ENCODE results near the gene AK8.

DNA sequence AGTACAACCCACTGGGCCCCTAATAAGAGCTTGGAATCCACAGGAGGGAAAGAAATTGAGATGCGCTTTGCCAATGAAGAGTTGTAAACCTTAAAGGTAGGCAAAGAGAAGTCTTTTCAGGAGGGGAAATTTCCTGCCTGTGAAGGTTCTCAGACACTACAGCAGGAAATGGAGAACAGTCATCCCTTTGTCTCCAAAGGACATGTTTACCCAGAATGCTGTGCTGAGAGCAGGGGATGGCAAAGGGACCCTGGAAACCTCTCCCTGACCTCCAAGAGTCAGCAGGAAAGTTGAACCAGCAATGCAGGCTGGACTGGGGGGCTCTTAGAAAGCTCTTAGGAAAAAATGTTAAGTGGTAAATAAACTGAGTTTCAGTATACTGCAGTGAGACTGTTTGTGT is 103.2 kb downstream of the AK8 start:
- TF ChIP-seq, protein P1, sequence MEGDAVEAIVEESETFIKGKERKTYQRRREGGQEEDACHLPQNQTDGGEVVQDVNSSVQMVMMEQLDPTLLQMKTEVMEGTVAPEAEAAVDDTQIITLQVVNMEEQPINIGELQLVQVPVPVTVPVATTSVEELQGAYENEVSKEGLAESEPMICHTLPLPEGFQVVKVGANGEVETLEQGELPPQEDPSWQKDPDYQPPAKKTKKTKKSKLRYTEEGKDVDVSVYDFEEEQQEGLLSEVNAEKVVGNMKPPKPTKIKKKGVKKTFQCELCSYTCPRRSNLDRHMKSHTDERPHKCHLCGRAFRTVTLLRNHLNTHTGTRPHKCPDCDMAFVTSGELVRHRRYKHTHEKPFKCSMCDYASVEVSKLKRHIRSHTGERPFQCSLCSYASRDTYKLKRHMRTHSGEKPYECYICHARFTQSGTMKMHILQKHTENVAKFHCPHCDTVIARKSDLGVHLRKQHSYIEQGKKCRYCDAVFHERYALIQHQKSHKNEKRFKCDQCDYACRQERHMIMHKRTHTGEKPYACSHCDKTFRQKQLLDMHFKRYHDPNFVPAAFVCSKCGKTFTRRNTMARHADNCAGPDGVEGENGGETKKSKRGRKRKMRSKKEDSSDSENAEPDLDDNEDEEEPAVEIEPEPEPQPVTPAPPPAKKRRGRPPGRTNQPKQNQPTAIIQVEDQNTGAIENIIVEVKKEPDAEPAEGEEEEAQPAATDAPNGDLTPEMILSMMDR (IDR thresholded peaks at IDR 0.05), result no peak
- no peak for TF ChIP-seq ZFX (IDR thresholded peaks at IDR 0.05; ENCODE audit: borderline replicate concordance)
